ENCODE results near the gene ASCL1. TPM values are rescaled to one million over a fixed set of nuclear protein-coding genes. Genes with fewer than 3 reads are reported as not detected.

Gene ASCL1
- polyA plus RNA-seq, 2 of the 4 experiments (the other 2 are of a cell fraction), result 0.05 TPM; not detected in 1

DNA sequence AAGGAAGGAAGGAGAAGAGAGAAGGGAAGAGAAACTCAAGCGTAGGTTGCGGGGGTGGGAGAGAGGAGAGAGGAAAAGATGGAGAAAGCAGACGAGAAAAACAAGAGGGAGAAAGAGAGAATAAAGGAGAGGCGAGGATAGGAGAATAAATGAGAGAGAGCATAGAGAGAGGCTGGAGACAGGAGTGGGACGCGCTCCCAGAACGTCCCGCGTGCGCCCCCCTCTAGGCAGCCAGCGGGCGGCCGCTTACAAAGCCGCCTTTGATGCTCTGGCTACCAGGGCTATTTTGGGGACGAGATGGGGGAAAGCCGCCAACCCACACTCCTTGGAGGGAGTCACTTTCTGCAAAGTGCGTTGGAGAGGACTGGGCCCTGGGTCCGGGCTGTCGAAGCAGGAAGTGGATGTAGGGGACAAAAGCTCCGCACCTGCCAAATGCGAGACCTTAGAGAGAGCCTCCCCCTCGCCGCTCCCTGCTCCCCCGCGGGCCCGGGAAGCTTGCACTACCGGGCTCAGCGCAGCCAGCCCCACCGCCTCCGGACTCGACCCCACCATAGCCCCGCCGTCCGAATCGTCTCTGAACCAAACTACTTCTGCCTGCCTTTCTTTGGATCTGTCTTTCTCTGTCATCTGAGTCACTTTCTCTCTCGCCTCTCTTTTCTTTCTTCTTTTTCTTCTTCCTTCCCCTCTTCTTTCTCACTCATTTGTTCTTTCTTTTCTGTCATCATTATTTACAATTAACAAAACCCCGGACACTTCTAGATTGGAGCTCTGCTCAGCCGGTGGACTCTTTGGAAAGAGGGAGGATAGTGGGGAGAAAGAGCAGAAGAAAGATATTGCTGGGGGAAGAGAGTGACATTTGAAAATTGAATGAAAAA, 8.0 kb downstream of the ASCL1 start:
- TF ChIP-seq, protein P1, sequence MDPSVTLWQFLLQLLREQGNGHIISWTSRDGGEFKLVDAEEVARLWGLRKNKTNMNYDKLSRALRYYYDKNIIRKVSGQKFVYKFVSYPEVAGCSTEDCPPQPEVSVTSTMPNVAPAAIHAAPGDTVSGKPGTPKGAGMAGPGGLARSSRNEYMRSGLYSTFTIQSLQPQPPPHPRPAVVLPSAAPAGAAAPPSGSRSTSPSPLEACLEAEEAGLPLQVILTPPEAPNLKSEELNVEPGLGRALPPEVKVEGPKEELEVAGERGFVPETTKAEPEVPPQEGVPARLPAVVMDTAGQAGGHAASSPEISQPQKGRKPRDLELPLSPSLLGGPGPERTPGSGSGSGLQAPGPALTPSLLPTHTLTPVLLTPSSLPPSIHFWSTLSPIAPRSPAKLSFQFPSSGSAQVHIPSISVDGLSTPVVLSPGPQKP (IDR thresholded peaks at IDR 0.05; ENCODE audit: low read depth, low read length), result no peak
- no peak for TF ChIP-seq CBX8 (IDR thresholded peaks at IDR 0.05)
- Histone ChIP-seq H3K4me2 (peak overlapping the region; percentile 52), H3K9me3 (no peaks in the 10 kb centered on the region), H3K4me3 (peak overlapping the region; percentile 27; the same call in 2 of the 3 replicates), H3K27ac (no peak overlapping the region), H3K4me1 (0 out of 3 replicates have a peak, but pooled peaks cover 4% of the 10 kb centered on the region)
- ChIA-PET POLR2A (no interaction called here), CTCF (interaction anchor here (1.0 kb wide), 1 partner anchor 10 kb away, joined by 3 read pairs; no protein-coding TSS in a partner anchor)
- WGBS (ENCODE audit: missing lambda C conversion rate), result 23% methylated on average over 38 of the region's 38 CpGs
- ATAC-seq (peak; percentile 10 to 60; a peak in 3 of 6 replicates), DNase-seq (ENCODE audit: low read depth in 1 of 2, low spot score in 1 of 2) (no peak), FAIRE-seq (no peak)

DNA sequence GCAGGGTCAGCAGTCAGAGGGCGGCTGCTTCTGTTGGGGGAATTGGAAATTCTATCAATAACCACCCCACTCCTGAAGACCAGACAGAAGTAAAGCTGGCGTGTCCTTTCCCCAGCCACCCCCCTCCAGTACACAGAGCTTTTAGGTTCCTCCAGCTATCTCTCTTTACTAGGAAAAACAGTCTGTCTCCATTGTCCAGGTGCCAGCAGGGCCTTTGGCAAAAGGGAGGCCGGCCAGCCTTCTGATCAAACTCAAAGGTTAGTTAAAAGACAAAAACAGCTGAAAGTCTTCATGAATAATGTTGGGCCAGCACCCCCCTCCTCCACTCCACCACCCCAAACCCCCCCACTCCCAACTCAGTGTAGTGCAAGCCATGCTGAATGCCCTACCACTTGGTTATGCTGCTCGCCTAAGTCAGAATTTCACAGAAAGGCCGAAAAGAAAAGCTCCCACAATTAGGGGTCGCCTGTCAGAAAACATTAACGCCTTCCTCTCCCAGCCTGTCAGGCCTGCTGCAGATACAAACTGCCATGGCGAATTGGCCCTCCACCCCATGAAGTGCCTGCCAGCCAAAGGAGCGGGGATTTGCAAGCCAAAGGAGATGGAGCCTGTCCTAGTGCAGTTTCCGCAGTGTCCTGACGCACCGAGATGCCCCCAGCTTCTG, 8.9 kb downstream of the ASCL1 start:
- no peak for DNase-seq (ENCODE audit: low read depth in 1 of 2, low spot score in 1 of 2)
- H3K4me3 ChIP-seq, result no peak overlapping the region
- H3K9me3 ChIP-seq, result no peaks in the 10 kb centered on the region
- no peak for TF ChIP-seq TP53 (CRISPR knock-in tag; IDR thresholded peaks at IDR 0.05)
- no peak for TF ChIP-seq CBX2 (IDR thresholded peaks at IDR 0.05; ENCODE audit: borderline replicate concordance, low read depth)
- TF ChIP-seq ZSCAN20 (CRISPR knock-in tag; IDR thresholded peaks at IDR 0.05), result no peak
- TF ChIP-seq GATA3 (IDR thresholded peaks at IDR 0.05; ENCODE audit: borderline replicate concordance), result no peak
- TF ChIP-seq POLR2AphosphoS2 (conservative IDR thresholded peaks at IDR 0.05; ENCODE audit: low read length), result no peak
- TF ChIP-seq HMGXB4 (CRISPR knock-in tag; IDR thresholded peaks at IDR 0.05; ENCODE audit: borderline replicate concordance), result no peak
- no peak for TF ChIP-seq EHMT2 (IDR thresholded peaks at IDR 0.05; ENCODE audit: low read depth)
- TF ChIP-seq NR3C1 (IDR thresholded peaks at IDR 0.05), result no peak
- TF ChIP-seq, protein P2, sequence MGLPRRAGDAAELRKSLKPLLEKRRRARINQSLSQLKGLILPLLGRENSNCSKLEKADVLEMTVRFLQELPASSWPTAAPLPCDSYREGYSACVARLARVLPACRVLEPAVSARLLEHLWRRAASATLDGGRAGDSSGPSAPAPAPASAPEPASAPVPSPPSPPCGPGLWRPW (IDR thresholded peaks at IDR 0.05), result no peak
- no peak for TF ChIP-seq CTCF (IDR thresholded peaks at IDR 0.05)
- no peak for TF ChIP-seq JUN (IDR thresholded peaks at IDR 0.05)
- TF ChIP-seq, protein P3, sequence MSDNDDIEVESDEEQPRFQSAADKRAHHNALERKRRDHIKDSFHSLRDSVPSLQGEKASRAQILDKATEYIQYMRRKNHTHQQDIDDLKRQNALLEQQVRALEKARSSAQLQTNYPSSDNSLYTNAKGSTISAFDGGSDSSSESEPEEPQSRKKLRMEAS (IDR thresholded peaks at IDR 0.05), result no peak
- no peak for TF ChIP-seq BHLHE40 (IDR thresholded peaks at IDR 0.05; ENCODE audit: low read depth, low read length)
- TF ChIP-seq USF2 (IDR thresholded peaks at IDR 0.05), result no peak
- no peak for ATAC-seq
- H3K4me1 ChIP-seq, result 0 out of 3 replicates have a peak, but pooled peaks cover 4% of the 10 kb centered on the region
- H3K27ac ChIP-seq, result no peak overlapping the region
- no peak for FAIRE-seq
- 52% methylated on average over 10 of the region's 12 CpGs for WGBS (ENCODE audit: missing lambda C conversion rate)
- no peak overlapping the region for H3K4me2 ChIP-seq
- ChIA-PET CTCF (interaction anchor here (1.0 kb wide), 1 partner anchor 10 kb away, joined by 3 read pairs; no protein-coding TSS in a partner anchor), POLR2A (no interaction called here)
